Adipocyte (in vitro differentiated cells): Measurements from ENCODE around the gene RALGPS1.

Source experiments
- DNase-seq: peaks from one replicate; pipeline ENCODE4 v3.0.0-alpha.2; 2015; ENCODE audit warnings: low read depth
- H3K27me3 ChIP-seq: replicated peaks from 2 replicates; pipeline ENCODE4 v1.7.0; 2013; ENCODE audit warnings: mild to moderate bottlenecking, low read length, moderate library complexity; ENCODE audit not compliant: control insufficient read depth, insufficient read depth
- H3K36me3 ChIP-seq: 2 replicates; pipeline ENCODE4 v1.7.0; 2013; ENCODE audit warnings: low read length, mild to moderate bottlenecking, moderate library complexity; ENCODE audit not compliant: control insufficient read depth, insufficient read depth, severe bottlenecking
- H3K4me1 ChIP-seq: 2 replicates; pipeline ENCODE4 v1.7.0; 2013; ENCODE audit warnings: mild to moderate bottlenecking, low read length, moderate library complexity; ENCODE audit not compliant: control insufficient read depth, insufficient read depth
- H3K4me3 ChIP-seq: 2 replicates; pipeline ENCODE4 v1.7.0; 2013; ENCODE audit warnings: mild to moderate bottlenecking, low read length, moderate library complexity
- H3K9ac ChIP-seq: 2 replicates; pipeline ENCODE4 v1.7.0; 2013; ENCODE audit warnings: mild to moderate bottlenecking, low read length, moderate library complexity
- H3K9me3 ChIP-seq: 2 replicates; pipeline ENCODE4 v1.7.0; 2013; ENCODE audit warnings: mild to moderate bottlenecking, low read length, moderate library complexity; ENCODE audit not compliant: control insufficient read depth

RALGPS1 gene

GRCh38 chr9:127258606-127259471, 344.3 kb downstream of the RALGPS1 start:
- Histone ChIP-seq H3K9me3 (no peaks in the 10 kb centered on the region), H3K4me1 (peaks cover 3% of the 10 kb centered on the region), H3K36me3 (no peaks in the 10 kb centered on the region), H3K4me3 (no peak overlapping the region), H3K9ac (no peak overlapping the region), H3K27me3 (peaks cover 43% of the 10 kb centered on the region)
- no peak for DNase-seq

GRCh38 chr9:127262602-127263001, 348.0 kb downstream of the RALGPS1 start:
- DNase-seq = no peak
- Histone ChIP-seq H3K36me3 (no peaks in the 10 kb centered on the region), H3K9me3 (no peaks in the 10 kb centered on the region), H3K4me1 (no peaks in the 10 kb centered on the region), H3K27me3 (peaks cover 46% of the 10 kb centered on the region), H3K9ac (no peak overlapping the region), H3K4me3 (no peak overlapping the region)

- Histone ChIP-seq H3K36me3 (no peaks in the 10 kb centered on the region), H3K9me3 (no peaks in the 10 kb centered on the region), H3K27me3 (peaks cover 45% of the 10 kb centered on the region), H3K4me3 (no peak overlapping the region), H3K9ac (no peak overlapping the region), H3K4me1 (no peaks in the 10 kb centered on the region)
- no peak for DNase-seq
Observed at GRCh38 chr9:127263237-127263636, 348.7 kb downstream of the RALGPS1 start.

- peak; percentile 33 for DNase-seq
- no peaks in the 10 kb centered on the region for H3K9me3 ChIP-seq
- H3K27me3 ChIP-seq = peaks cover 41% of the 10 kb centered on the region
Observed at GRCh38 chr9:127263664-127264063, 349.1 kb downstream of the RALGPS1 start.

GRCh38 chr9:127264462-127265219, 350.1 kb downstream of the RALGPS1 start, which contains the start of gene GARNL3:
Gene GARNL3 (plus strand): TSS chr9:127264774. CDS start chr9:127264878, 104 bp downstream.
- Histone ChIP-seq H3K4me1 (no peaks in the 10 kb centered on the region), H3K9me3 (no peaks in the 10 kb centered on the region), H3K36me3 (no peaks in the 10 kb centered on the region), H3K4me3 (no peak within 1 kb of the TSS), H3K9ac (no peak within 1 kb of the TSS), H3K27me3 (peaks cover 34% of the 10 kb centered on the region)
- DNase-seq = no peak

More at GRCh38 chr9:127263664-127264063, 349.1 kb downstream of the RALGPS1 start:
- no peaks in the 10 kb centered on the region for H3K36me3 ChIP-seq
- no peaks in the 10 kb centered on the region for H3K4me1 ChIP-seq
- no peak overlapping the region for H3K4me3 ChIP-seq
- no peak overlapping the region for H3K9ac ChIP-seq

- Histone ChIP-seq H3K4me1 (no peaks in the 10 kb centered on the region), H3K9ac (no peak overlapping the region), H3K27me3 (peaks cover 41% of the 10 kb centered on the region), H3K4me3 (no peak overlapping the region), H3K9me3 (no peaks in the 10 kb centered on the region), H3K36me3 (no peaks in the 10 kb centered on the region)
- no peak for DNase-seq
Observed at GRCh38 chr9:127267793-127268525, 353.4 kb downstream of the RALGPS1 start.

GRCh38 chr9:127269449-127269848, 354.9 kb downstream of the RALGPS1 start:
- DNase-seq = no peak
- Histone ChIP-seq H3K9me3 (no peaks in the 10 kb centered on the region), H3K27me3 (peaks cover 42% of the 10 kb centered on the region), H3K4me1 (no peaks in the 10 kb centered on the region), H3K9ac (no peak overlapping the region), H3K36me3 (no peaks in the 10 kb centered on the region), H3K4me3 (no peak overlapping the region)
